GM18909 (cell line): Measurements from ENCODE around the gene B9D1.
"Not testable (repeated sequence)": the region's sequence is repeated elsewhere in the genome, so short reads cannot be mapped to it uniquely, and the experiment has no call there.

Experiments
- ATAC-seq: cut with Tn5 transposase; IDR thresholded peaks from one replicate; pipeline ENCODE4 v1.9.1; 2021; ENCODE audit warnings: mild to moderate bottlenecking; ENCODE audit not compliant: unreplicated experiment, poor library complexity

Gene B9D1

DNA sequence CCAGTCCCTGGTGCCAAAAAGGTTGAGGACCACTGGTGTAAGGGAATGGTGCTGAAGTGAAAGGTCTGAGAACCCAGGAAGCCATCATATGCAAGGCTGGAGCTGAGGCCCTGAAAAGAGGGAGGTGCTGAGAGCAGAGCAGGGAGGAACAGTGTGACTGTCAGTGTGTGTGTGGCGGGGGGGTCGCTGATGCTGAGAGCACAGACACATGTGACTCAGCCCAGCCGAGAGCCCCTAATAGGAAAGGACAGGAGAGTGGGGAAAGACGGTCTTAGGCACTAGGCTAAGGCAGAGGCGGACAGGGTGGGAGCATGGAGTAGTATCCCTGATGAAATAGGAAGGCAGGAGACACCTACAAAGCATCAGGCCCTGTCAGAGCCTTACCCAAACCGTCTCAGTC, 1.2 kb downstream of the B9D1 start:
- ATAC-seq = no peak

DNA sequence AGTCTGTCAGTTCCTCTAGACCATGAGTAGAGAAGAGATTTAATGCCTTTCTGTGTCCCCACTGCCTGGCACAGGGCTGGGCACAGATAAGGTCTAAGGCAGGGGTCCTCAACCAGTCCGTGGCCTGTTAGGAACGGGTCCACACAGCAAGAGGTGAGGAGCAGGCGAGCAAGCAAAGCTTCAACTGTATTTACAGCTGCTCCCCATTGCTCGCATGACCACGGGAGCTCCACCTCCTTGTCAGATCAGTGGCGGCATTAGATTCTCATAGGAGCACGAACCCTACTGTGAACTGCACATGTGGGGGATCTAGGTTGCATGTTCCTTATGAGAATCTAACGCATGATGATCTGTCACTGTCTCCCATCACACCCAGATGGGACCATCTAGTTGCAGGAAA, 1.8 kb downstream of the B9D1 start:
- ATAC-seq = no peak

DNA sequence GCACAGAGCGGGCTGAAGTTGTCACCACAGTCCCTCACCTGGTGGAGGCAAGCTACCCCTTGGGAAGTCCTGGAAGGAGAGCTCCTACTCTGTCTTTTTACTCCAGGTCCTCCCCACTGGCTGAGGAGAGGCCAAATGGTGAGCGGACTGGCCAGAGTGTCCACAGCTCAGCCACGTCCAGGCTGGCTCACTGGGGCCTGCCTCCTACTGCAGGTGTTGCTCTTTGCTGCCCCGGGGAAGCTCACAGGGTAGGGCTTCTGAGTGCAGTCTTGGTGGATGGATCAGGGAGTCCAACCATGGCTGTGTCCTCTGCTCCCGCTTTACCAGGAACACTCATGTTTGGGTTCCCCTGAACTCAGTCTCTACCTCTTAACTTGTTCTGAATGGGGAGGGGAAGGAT, 2.7 kb downstream of the B9D1 start:
- no peak for ATAC-seq

DNA sequence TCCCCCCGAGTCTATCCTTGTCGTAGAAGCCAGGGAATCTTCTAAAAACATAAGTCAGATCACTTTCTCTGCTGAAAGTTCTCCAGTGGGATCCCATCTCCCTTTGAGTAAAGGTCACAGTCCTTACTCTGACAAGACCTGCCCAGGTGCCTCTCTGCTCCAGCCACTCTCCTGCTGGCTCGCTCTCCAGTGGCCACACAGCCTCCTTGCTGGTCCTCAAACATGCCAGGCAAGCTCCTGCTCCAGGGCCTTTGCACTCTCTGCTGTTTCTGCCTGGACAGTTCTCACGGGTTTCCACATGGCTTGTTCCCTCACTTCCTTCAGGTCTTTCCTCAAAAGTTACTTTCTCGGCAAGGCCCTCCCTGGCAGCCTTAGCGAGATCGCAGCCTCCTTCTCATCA, 3.4 kb downstream of the B9D1 start:
- no peak for ATAC-seq

DNA sequence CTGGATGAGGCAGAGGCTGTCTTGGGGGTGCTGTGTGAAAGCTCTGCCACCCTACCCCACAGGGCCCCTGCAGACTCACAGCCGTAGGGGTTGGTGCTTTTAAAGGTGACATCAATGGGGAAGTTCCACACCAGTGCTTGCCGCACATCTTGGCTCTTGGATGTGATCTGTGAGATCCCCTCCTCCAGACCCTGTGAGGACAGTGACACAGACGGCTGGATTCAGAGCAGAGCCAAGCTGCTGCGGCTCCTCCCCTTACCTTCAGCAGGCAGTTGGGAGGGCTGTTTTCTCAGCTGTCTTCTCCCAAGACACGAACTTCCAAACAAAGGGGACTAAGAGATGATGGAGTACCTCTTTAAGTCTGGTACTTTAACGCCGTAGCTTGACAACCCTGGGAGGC, 4.8 kb downstream of the B9D1 start:
- ATAC-seq = no peak

GRCh38 chr17:19357351-19357750, 5.2 kb downstream of the B9D1 start:
- ATAC-seq = no peak

DNA sequence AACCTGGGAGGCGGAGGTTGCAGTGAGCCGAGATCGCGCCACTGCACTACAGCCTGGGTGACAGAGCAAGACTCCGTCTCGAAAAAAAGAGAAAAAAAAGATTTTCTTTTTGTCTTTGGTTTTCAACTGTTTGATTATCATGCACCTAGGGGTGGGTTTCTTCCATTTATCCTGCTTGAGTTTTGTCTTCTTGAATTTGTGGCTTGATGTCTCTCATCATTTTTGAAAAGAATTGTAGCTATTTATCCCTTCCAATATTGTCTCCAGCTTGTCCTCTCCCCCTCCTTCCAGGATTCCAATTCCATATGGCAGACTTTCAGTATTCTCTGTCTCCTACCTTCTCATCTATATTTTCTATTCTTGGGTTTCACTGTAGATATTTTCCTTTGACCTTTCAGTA, 7.8 kb downstream of the B9D1 start:
- ATAC-seq = no peak

DNA sequence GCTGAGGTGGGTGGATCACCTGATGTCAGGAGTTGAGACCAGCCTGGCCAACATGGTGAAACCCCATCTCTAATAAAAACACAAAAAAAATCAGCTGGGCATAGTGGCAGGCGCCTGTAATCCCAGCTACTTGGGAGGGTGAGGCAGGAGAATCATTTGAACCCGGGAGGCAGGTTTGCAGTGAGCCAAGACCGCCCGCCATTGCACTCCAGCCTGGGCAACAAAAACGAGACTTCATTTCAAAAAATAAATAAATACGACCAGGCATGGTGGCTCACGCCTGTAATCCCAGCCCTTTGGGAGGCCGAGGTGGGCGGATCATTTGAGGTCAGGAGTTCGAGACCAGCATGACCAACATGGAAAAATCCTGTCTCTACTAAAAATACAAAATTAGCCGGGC, 9.1 kb downstream of the B9D1 start:
- not testable (repeated sequence) for ATAC-seq

GRCh38 chr17:19348806-19349205, 13.7 kb downstream of the B9D1 start:
- ATAC-seq = no peak

DNA sequence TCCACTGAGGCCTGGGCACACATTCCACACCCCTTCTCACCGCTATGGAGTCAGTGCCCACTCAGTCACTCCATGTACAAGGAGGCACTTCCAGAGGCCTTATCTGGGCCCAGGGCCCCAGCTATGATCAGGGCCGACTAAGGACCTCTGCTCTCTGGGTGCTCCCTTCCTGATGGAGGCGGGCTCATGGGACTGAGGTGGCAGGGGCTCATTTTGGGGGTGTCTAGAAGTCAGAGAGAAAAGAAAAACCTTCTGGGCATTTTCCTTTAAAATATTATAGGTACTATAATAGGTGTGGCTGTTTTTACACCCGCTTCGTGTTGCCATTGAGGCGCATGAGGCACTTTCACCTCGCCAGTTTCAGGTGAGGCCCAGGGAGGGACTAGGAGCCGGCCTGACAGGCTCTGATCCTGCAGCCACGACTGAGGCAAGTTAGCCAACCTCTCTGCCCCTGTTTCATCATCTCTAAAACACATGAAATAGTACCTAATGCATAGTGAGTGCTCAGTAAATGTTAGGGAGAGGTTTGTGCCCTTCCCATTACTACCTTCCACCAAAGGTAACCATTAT, 14.4 kb downstream of the B9D1 start:
- ATAC-seq = no peak

GRCh38 chr17:19347323-19348080, 15.0 kb downstream of the B9D1 start:
- no peak for ATAC-seq

DNA sequence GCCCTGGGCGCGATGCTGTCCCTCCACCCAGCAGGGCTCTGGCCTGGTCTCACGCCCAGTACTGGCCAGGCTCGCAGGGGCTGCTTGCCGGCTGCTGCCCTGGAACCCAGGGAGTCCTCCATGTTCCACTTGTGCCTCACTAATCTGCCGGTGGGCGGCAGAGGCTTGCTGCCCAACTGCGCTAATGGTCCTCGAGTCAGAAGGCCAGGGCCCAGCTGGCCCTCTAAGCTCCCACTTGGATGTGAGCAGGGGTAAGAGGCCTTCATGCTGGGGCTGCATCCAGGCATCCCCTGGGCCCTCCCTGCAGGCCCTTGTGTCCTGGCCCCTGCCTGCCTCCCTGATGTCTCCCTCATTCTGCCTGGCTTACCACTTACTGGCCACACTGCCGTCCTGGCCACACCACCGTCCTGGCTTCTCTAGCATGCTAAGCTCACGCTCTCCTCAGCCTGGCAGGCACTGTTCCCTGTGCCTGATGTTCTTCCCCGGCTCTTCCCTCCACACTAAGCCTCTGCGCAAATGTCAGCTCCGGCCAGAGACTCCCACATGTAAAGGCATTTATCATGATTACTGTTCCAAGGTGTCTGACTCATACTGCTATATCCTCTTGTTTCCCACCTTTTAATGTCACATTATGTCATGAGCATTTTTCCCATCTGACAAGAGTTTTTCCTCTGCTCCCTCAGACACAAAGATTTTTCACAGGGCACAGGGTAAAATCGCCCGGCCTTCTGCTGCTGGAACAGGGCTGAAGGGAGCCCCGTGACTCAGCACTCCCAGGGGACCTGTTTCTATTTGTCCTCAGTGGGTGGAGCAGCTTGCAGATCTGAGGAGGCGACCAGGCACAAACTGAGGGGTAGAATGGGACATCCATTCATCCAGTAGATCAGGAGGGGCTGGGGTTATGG, 15.9 kb downstream of the B9D1 start:
- ATAC-seq = no peak

GRCh38 chr17:19345486-19346350, 16.8 kb downstream of the B9D1 start:
- no peak for ATAC-seq

DNA sequence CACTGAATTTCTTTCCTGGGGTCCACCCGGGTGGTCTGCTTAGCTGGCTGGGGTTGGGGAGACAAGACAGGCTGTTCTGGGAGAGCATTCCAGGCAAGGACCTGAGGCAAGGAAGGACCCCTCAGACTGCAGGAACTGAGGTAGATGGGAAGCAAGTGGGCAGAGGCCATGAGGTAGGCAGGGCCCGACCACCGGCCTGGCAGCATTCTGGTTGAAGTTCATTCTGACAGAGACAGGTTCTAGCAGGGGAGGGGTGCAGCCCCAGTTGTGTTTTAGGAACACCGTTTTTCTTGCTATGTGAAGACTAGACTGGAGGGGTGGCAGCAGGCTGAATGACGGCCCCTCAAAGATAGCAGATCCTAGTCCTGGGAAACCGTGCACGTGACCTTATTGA, 17.5 kb downstream of the B9D1 start:
- no peak for ATAC-seq

- no peak for ATAC-seq
These were observed 18.0 kb downstream of the B9D1 start for GRCh38 chr17:19344311-19345066.

DNA sequence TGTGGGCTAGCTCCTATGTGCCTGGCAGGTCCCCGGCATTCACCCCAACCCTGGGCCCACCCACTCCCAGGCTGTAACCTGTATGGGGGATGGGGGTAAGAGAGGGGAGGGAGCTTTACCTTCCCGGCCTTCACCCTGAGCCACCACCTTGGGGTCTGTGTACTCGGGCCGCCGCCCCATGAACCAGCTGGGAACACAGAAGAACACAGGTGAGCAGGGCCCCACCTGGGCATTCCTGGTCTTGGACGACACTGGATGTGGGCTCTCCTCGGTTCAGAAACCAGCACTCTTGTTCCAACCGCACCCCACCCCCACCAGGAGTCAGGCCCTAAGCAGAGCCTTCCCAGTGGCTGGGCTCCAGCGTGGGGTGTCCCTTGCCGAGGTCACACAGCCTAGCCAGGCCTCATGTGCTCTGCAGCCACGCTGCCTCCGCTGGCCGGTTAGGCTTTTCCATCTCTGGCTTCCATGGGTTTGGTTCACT, 18.8 kb downstream of the B9D1 start:
- ATAC-seq = no peak

DNA sequence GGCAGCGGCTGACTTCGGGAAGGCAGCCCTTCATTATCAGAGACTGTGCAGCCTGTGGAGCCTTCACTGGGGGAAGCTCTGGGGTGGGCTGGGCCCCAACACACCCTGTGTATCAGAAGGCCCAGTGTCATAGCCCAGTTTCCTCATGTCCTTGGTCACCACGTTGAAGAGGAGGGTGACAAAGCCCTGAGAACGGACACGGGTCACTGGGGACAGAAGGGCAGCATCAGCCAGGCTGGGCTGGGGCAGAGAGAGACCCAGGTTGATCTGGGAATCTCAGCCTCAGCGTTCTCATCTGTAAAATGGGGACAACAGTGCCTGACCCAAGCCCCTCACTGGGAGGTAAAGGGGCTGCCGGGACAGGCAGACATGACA, 19.3 kb downstream of the B9D1 start:
- ATAC-seq = no peak

GRCh38 chr17:19342611-19343255, 19.8 kb downstream of the B9D1 start:
- no peak for ATAC-seq
